Retinal pigment epithelial cell (primary cell): ENCODE data around the gene VSTM1.

Source experiments
- DNase-seq: peaks from one replicate; pipeline ENCODE4 v3.0.0-alpha.2; 2010; ENCODE audit warnings: low read depth
- H3K4me3 ChIP-seq: 2 replicates; pipeline ENCODE4 v1.5.1; 2011; ENCODE audit warnings: mild to moderate bottlenecking, low read length, control low read depth, moderate library complexity
- CTCF ChIP-seq: conservative IDR thresholded peaks from 2 replicates; pipeline ENCODE4 v1.5.1; 2011; ENCODE audit warnings: low read depth, low read length, control low read depth, inconsistent platforms

VSTM1 gene

GRCh38 chr19:54021932-54022331 lies 41.8 kb downstream of the VSTM1 start:
- DNase-seq = no peak
- TF ChIP-seq CTCF = no peak
- H3K4me3 ChIP-seq = no peak overlapping the region

- no peak for DNase-seq
- H3K4me3 ChIP-seq = no peak overlapping the region
- TF ChIP-seq CTCF = no peak
Measured at GRCh38 chr19:54021363-54021762, 42.3 kb downstream of the VSTM1 start.

GRCh38 chr19:54017261-54017660 lies 46.4 kb downstream of the VSTM1 start:
- no peak for DNase-seq
- no peak for TF ChIP-seq CTCF
- no peak overlapping the region for H3K4me3 ChIP-seq

GRCh38 chr19:54014920-54015560 lies 48.7 kb downstream of the VSTM1 start:
- TF ChIP-seq CTCF = no peak
- no peak overlapping the region for H3K4me3 ChIP-seq
- no peak for DNase-seq

GRCh38 chr19:54013866-54014265 lies 49.8 kb downstream of the VSTM1 start:
- TF ChIP-seq CTCF = no peak
- H3K4me3 ChIP-seq = no peak overlapping the region
- no peak for DNase-seq

- no peak for TF ChIP-seq CTCF
- no peak overlapping the region for H3K4me3 ChIP-seq
- DNase-seq = no peak
Measured at GRCh38 chr19:54011507-54012211, 52.0 kb downstream of the VSTM1 start.

- H3K4me3 ChIP-seq = no peak overlapping the region
- TF ChIP-seq CTCF = no peak
- DNase-seq = no peak
Measured at GRCh38 chr19:54010474-54010873, 53.2 kb downstream of the VSTM1 start.
